T47D (cell line): Measurements from ENCODE around the gene STN1.

Experiments
- DNase-seq, 2 experiments: peaks; one replicate each; pipeline versions ENCODE4 v3.0.0 to v3.0.0-alpha.2; 2011 to 2012; ENCODE audit warnings: low read depth in 1 of 2, low spot score in 1 of 2
- JUND ChIP-seq: IDR thresholded peaks from 2 replicates; pipeline ENCODE4 v1.6.1; 2012; ENCODE audit warnings: low read depth
- in situ Hi-C: cut with HindIII; loops from 2 replicates; pipeline ENCODE4 v1.10.0; 2016; ENCODE audit warnings: low sequenced_read_pairs, low pct_unique_long_range_greater_than_20kb

Gene STN1

GRCh38 chr10:103839872-103840739 is 77.9 kb downstream of the STN1 start:
- in situ Hi-C loops, result no loop called here
- TF ChIP-seq JUND, result no peak
- DNase-seq, result no peak

DNA sequence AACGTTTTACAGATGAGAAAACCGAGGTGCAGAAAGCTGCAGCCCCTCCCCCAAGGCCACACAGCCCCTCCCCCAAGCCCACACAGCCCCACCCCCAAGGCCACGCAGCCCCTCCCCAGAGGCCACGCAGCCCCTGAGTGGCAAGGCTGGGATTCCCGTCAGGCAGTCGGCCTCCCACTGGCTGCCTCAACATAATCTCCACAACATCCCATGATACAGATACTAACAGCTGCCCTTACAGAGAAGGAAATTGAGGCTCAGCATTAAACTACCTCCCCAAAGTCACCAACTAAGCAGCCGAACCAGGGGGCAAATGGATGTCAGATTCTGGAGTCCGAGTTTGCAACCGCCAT is 78.5 kb downstream of the STN1 start:
- DNase-seq, result no peak
- TF ChIP-seq JUND, result no peak
- in situ Hi-C loops, result no loop called here

- in situ Hi-C loops, result no loop called here
- TF ChIP-seq JUND, result no peak
- no peak for DNase-seq
Observed at GRCh38 chr10:103838862-103839518, 79.0 kb downstream of the STN1 start.

DNA sequence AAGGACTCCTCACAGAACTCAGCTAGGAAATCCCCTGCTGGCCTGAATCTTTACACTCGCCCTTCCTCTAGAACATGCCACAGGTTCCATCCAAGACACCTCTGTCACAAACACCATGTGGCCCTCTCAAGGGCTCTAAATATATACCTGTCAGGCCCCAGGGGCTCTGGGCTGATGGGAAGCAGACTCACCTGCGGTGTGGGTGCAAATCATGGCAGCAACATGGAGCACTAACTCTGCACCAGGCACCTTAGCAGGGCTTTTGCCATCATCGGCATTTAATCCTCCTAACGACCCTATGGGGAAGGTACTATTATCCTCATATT is 80.0 kb downstream of the STN1 start:
- no peak for TF ChIP-seq JUND
- in situ Hi-C loops, result no loop called here
- DNase-seq, result no peak

GRCh38 chr10:103837370-103838069 is 80.5 kb downstream of the STN1 start:
- in situ Hi-C loops, result no loop called here
- no peak for DNase-seq
- TF ChIP-seq JUND, result no peak

DNA sequence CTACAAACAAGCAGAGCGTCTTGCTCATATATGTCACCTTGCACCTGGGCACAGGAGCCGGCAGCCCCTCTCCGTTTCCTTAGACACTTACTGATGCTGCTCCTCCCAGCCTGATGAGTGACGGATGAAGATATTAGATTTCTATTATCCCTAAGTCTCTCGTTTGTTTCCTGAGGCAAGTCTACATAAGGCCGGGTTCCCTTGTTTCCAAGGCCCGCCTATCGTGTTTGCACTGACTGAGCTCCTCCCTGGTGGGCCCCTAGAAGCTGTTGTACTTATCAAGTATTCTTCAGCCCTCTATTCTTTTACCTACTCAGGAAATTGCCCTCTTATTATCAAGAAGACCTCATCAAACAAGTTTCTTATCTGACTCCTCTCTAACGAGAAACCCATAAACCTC is 81.1 kb downstream of the STN1 start:
- no peak for TF ChIP-seq JUND
- in situ Hi-C loops, result no loop called here
- no peak for DNase-seq

DNA sequence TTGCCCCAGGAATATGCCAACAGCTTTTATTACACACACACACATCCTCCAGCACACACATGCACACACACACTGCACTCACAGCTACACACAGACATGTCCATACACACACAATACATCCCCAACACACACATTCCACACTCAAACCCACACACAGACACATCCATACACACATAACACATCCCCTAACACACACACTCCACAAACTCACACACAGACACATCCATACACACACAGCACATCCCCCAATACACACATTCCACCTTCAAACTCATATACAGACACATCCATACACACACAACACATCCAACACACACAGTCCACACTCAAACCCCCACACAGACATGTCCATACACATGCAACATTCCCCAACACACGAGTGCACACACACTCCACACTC is 81.7 kb downstream of the STN1 start:
- no peak for TF ChIP-seq JUND
- in situ Hi-C loops, result no loop called here
- DNase-seq, result no peak

GRCh38 chr10:103835096-103836050 is 82.6 kb downstream of the STN1 start:
- in situ Hi-C loops, result no loop called here
- no peak for DNase-seq

DNA sequence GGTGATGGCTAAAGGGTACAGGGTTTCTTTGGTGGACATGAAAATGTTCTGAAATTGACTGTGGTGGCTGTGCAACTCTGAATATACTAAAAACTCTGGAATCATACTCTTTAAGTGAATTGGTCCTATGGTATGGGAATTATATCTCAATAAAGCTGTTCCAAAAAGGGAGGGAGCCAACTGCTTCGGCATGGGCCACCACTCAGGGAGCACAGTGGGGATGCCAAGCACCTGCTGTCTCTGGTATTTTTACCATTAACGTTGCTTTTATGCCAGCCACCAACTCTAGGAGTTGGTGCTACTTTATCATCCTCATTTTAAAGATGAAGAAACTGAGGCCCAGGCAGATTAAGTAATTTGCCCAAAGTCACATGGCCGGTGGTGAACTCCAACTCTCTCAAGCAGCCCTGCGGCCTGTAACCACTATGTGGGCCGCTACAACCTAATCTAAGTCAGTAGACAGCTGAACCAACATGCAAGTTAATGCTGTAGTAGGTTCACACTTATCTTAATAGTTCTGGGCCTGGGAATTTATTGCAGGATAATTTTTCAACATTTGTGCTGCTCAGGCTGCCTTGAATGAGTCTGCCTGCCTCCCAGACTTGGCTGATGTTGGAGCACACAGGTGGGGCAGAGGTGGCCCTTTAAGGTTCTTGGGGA is 83.4 kb downstream of the STN1 start:
- TF ChIP-seq JUND, result no peak
- in situ Hi-C loops, result no loop called here
- no peak for DNase-seq

More at GRCh38 chr10:103835096-103836050, 82.6 kb downstream of the STN1 start:
- no peak for TF ChIP-seq JUND

GRCh38 chr10:103833731-103834365 is 84.1 kb downstream of the STN1 start:
- peak in 1 of 2 experiments; percentile 31 for DNase-seq
- no peak for TF ChIP-seq JUND
- in situ Hi-C loops, result no loop called here

GRCh38 chr10:103832806-103833205 is 85.2 kb downstream of the STN1 start:
- in situ Hi-C loops, result no loop called here
- no peak for TF ChIP-seq JUND
- no peak for DNase-seq
